Measurements from ENCODE around the gene BCL2L13. TPM values are rescaled to one million over a fixed set of nuclear protein-coding genes. Genes with fewer than 3 reads are reported as not detected.
A peak's percentile ranks its signal among the peaks of the same experiment; 100 is the strongest.

The BCL2L13 gene, protein sequence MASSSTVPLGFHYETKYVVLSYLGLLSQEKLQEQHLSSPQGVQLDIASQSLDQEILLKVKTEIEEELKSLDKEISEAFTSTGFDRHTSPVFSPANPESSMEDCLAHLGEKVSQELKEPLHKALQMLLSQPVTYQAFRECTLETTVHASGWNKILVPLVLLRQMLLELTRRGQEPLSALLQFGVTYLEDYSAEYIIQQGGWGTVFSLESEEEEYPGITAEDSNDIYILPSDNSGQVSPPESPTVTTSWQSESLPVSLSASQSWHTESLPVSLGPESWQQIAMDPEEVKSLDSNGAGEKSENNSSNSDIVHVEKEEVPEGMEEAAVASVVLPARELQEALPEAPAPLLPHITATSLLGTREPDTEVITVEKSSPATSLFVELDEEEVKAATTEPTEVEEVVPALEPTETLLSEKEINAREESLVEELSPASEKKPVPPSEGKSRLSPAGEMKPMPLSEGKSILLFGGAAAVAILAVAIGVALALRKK
- 34.7 TPM for polyA plus RNA-seq (2013, experiment 1 of 2; ENCODE audit: insufficient read length)
- 34.3 TPM for polyA plus RNA-seq (2013, experiment 2 of 2; ENCODE audit: insufficient read length)

DNA sequence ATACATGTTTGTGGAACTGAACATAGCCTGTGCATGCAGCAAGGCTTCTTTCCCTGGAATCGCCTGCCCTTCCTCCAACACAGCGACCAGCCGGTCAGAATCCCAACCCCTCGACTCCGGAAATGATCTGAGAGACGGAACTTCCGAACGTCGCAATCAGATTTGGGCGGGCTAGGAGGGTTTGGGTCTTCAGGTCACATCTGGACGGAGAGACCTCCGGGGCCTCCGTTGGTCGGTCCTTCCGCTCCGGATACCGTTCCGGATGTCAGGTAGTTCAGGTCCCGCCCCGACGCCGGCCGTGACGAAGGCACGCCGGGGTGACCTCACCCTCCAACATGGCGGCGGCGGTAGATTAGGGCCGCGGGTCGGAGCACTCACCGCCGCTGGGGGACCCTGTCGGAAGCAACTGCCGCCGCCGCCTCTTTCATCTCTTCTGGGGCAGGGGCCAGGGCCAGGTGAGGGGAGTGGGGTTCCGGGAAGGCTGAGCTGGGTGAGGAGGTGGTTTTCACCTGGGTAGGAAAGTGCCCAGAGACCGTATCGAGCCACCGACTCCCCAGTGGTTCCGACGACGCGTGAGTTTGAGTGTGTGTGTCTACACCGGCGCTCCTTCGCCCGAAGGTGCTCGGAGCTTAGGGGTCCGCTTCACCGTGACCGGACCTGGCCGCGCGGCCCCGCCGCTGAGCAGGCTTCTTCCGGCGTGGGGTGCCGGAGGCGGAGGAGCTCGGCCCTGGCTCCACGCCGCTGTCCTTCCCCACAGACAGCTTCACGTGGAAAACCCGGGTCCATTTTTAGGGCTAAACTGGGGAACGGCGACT lies at the start of gene BCL2L13:
Gene BCL2L13 (plus strand): TSS at position 326 of the 815 bp plus-strand sequence. CDS start 16,955 bp downstream, outside the sequence.
- peak; percentile 87 for DNase-seq

GRCh38 chr22:17589810-17590375 lies 48.7 kb upstream of the BCL2L13 start:
- no peak for DNase-seq

DNA sequence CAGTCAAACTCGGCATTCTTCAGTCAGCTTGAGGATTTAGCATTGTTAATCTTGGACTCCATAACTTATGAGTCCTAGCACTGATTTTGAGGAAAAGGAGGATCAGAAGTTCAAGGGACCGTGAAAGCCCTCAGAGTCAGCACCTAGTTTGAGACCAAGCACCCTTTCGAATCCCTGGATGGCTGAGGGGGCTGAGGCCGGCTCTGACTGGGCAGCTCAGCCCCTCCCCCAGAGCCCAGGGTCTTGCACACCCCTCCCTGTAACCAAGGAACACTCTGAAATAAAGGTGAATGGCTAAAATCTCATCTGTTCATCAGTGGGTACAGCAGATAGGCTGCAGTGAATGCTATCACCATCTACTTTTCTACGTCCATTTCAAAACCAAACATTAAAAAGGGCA lies 48.0 kb upstream of the BCL2L13 start:
- DNase-seq: no peak

- no peak for DNase-seq
These were observed 46.4 kb upstream of the BCL2L13 start for GRCh38 chr22:17592201-17592600.

GRCh38 chr22:17596226-17596625 lies 42.3 kb upstream of the BCL2L13 start:
- no peak for DNase-seq

DNA sequence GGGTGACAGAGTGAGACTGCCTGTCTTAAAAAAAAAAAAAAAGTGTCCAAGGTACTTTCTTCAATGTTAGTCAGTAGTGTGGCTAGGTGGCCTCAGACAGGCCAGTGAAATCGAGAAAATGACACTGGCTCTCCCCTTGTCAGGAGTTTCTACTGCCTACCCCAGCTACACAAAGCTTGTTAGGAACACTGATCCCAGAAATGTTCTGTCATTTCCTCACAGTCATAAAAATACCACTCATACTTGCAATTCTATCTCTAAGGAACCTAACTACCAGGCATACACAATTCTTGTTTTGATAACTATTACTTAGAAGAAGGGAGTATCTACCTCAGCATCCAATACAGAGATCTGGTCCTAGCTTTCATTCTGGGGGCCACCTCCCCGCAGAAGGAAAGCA lies 41.3 kb upstream of the BCL2L13 start:
- peak; percentile 32 for DNase-seq

DNA sequence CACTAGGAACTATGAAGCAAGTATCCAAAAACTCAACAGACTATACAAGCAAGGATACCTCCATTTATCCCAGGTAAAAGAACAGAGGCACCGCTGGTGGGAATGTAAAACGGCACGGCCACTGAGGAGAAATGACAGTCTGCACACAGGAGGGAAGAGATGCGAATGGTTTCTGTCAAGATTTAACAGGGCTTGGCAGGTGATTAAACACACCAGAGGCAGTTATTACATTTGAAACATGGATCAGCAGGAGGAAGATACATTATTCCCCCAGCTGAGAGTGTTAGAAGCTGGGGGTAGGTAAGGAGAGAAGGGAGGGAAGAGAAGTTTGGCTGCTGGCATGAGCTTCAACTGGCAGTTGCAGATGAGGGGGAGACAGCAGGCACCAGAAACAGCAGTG lies 40.2 kb upstream of the BCL2L13 start:
- no peak for DNase-seq

GRCh38 chr22:17601031-17601430 lies 37.5 kb upstream of the BCL2L13 start:
- DNase-seq: no peak

DNA sequence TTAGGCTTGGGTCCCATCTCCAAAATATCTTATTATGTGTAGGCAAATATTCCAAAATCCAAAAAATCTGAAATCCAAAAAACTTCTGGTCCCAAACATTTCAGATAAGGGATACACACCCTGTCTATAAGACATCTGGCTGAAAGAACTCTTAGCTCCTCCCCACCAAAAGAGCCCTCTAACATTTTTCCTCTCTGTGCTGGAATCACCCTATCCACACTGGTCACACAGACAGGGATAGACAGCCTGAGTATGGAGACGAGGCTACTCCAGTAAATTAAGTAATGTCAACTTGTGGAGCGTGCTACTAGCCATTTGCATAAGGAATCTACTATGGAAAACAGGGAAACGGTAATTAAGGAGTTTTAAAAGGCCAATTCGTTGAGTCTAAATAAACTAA lies 34.9 kb upstream of the BCL2L13 start:
- no peak for DNase-seq

GRCh38 chr22:17606496-17606895 lies 32.1 kb upstream of the BCL2L13 start:
- DNase-seq: peak; percentile 24

DNA sequence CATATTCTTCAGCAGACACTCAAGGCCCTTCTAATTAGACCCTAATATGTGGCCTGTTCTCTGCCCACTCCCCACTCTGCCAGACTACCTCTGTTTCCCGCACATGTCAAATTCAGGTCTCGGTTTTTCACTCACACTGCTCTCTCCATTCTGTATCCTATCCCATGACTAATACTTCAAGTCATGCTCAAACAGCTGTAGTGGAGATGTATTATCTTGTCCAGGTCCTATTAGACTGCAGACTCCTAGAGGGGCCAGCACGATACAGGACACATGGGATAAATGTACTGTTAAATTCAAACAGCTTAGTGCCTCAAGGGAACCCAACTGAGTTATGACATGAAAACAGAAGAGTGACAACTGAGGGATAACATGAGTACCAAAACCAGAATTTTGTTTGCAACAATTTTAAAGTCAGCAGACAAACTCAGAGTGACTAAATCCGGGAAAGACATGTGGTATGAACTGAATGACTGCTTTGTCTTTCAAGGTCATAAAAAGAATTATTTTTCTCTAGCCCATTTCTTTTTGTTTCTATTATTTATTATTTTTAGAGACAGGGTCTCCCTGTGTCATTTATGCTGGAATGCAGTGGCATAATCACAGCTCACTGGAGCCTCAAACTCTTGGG lies 30.6 kb upstream of the BCL2L13 start:
- DNase-seq: no peak

DNA sequence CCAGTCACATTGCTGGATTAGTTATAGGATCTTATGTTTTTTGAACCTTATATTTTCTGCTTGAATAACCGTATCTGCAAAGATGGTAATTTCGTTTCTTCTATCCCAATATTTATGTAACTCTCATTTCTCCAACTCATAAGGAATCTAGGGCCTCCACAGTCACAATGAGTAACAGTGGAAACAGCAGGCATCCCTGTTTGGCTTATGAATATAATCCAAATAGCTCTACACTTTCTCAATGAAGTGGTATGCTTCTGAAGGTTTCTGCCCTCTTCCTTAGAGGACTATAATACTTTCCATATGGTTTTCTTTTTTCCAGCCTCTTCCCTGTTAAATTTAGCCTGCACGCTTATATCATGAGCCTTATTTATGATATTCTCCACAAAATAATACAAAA lies 26.5 kb upstream of the BCL2L13 start:
- peak; percentile 44 for DNase-seq

- DNase-seq: no peak
These were observed 25.3 kb upstream of the BCL2L13 start for GRCh38 chr22:17613280-17613679.

DNA sequence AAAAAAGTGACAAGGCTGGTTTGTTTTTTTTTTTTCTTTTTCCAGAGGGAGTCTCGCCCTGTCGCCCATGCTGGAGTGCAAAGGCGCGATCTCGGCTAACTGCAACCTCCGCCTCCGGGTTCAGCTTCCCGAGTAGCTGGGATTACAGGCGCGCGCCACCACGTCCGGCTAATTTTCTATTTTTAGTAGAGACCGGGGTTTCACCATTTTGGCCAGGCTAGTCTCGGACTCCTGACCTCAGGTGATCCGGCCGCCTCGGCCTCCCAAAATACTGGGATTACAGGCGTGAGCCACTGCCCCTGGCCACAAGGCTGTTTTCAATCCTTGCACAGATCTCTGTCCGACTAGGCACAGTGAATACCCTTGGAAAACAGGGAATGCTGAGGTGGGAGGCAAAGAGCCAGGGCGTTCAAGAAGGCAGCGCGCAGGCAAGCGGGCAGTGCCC lies 10.6 kb upstream of the BCL2L13 start:
- no peak for DNase-seq

- DNase-seq: peak; percentile 96
These were observed 10.0 kb upstream of the BCL2L13 start, which contains the start of gene ATP6V1E1 for GRCh38 chr22:17628406-17629172. Gene ATP6V1E1 (minus strand): TSS chr22:17628749. CDS start chr22:17628635, 114 bp downstream.

DNA sequence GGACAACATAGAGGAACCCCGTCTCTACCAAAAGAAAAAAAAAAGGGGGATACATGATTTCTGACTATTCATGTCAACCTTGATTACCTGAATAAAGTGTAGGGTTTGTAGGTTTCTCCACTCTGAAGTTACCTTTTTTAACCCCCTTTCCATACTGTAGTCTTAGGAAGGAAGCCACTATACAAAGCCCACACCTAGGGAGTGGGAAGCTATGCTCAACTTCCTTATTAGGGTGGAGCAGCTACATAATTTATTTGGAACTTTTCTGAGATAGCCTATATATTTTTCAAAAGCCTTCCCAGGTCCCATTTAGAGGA lies 9.4 kb upstream of the BCL2L13 start:
- no peak for DNase-seq

DNA sequence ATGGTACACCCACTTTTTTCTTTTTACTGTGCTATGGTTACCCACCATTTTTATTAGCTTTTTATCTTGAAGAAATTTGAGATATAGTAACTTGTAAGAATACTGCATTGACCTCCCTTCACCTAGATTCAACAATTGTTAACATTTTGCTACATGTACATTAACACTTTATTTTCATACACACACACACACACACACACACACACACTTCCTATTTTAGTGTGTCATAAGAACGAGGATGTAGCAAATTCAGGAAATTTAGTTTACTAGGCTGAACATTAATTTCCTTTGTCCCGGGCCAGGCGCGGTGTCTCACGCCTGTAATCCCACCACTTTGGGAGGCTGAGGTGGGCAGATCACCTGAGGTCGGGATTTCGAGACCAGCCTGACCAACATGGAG lies 8.9 kb upstream of the BCL2L13 start:
- DNase-seq: no peak

GRCh38 chr22:17631076-17631565 lies 7.4 kb upstream of the BCL2L13 start:
- DNase-seq: no peak

- DNase-seq: peak; percentile 51
These were observed 5.2 kb upstream of the BCL2L13 start for GRCh38 chr22:17633217-17633997.

DNA sequence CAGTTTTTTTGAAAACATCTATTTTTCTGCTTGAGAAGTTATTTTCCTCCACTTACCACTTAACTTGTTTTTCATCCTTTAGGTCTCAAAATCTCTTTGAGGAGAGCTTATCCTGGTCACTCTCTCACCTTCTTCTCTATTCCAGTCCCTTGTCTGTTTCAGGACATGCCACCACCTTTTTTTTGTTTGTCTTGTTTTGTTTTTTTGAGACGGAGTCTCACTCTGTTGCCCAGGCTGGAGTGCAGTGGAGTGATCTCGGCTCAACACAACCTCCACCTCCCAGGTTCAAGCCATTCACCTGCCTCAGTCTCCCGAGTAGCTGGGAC lies 4.6 kb upstream of the BCL2L13 start:
- DNase-seq: no peak

GRCh38 chr22:17634696-17635095 lies 3.9 kb upstream of the BCL2L13 start:
- no peak for DNase-seq
